Liver (tissue), 9 donors: ENCODE measurements around the gene CDCA3. TPM values are rescaled to one million over a fixed set of nuclear protein-coding genes. Genes with fewer than 3 reads are reported as not detected.

ENCODE experiments used
- DNase-seq: peaks from one replicate; pipeline ENCODE4 v3.0.0-alpha.2; 2017; ENCODE audit warnings: low spot score
- H3K27ac ChIP-seq, 2 donors: one replicate each; pipeline ENCODE4 v1.7.0; 2013; ENCODE audit warnings: inconsistent platforms in 2 of 2, low read length in 2 of 2, control low read depth in 1 of 2, low read depth in 1 of 2, mild to moderate bottlenecking in 1 of 2
- H3K27me3 ChIP-seq, 4 donors: one replicate each; pipeline versions ENCODE4 v1.6.1 to v1.7.0; 2013; ENCODE audit warnings: low read length in 3 of 4, inconsistent platforms in 1 of 4, mild to moderate bottlenecking in 1 of 4, moderate library complexity in 1 of 4; ENCODE audit not compliant: control insufficient read depth in 4 of 4, insufficient read depth in 4 of 4
- H3K36me3 ChIP-seq, 4 donors: one replicate each; pipeline versions ENCODE4 v1.6.1 to v1.7.0; 2013; ENCODE audit warnings: low read length in 3 of 4, mild to moderate bottlenecking in 3 of 4, low read depth in 1 of 4, moderate library complexity in 1 of 4; ENCODE audit not compliant: control insufficient read depth in 4 of 4, insufficient read depth in 3 of 4
- H3K4me1 ChIP-seq, 4 donors: one replicate each; pipeline versions ENCODE4 v1.6.1 to v1.7.0; 2013; ENCODE audit warnings: low read length in 3 of 4, mild to moderate bottlenecking in 3 of 4, moderate library complexity in 1 of 4; ENCODE audit not compliant: control insufficient read depth in 4 of 4, insufficient read depth in 4 of 4
- H3K4me3 ChIP-seq, 3 donors: one replicate each; pipeline versions ENCODE4 v1.6.1 to v1.7.0; 2013; ENCODE audit warnings: low read length in 3 of 3, control low read depth in 1 of 3, low read depth in 1 of 3, mild to moderate bottlenecking in 1 of 3
- H3K9ac ChIP-seq, 2 donors: one replicate each; pipeline ENCODE4 v1.7.0; 2013; ENCODE audit warnings: low read length in 2 of 2, mild to moderate bottlenecking in 2 of 2, moderate library complexity in 2 of 2, control low read depth in 1 of 2, low read depth in 1 of 2
- H3K9me3 ChIP-seq, 4 donors: one replicate each; pipeline versions ENCODE4 v1.6.1 to v1.7.0; 2013; ENCODE audit warnings: low read length in 3 of 4; ENCODE audit not compliant: control insufficient read depth in 4 of 4
- EGR1 ChIP-seq, 2 donors: IDR thresholded peaks; 2 replicates each; pipeline ENCODE4 v1.6.1; 2016 to 2018; ENCODE audit warnings: antibody characterized with exemption in 2 of 2, low read depth in 2 of 2
- GABPA ChIP-seq, 2 donors: IDR thresholded peaks in 1 of 2; conservative IDR thresholded peaks in 1 of 2; 2 replicates each; pipeline ENCODE4 v1.6.1; 2016; ENCODE audit warnings: antibody characterized with exemption in 2 of 2, mild to moderate bottlenecking in 1 of 2, moderate library complexity in 1 of 2
- HNF4A ChIP-seq, 2 donors: conservative IDR thresholded peaks; 2 replicates each; pipeline ENCODE4 v1.6.1; 2016; ENCODE audit warnings: antibody characterized with exemption in 2 of 2, mild to moderate bottlenecking in 2 of 2
- HNF4G ChIP-seq: IDR thresholded peaks from 2 replicates; pipeline ENCODE4 v1.6.1; 2016; ENCODE audit warnings: antibody characterized with exemption
- JUND ChIP-seq, 2 donors: IDR thresholded peaks; 2 replicates each; pipeline ENCODE4 v1.6.1; 2016; ENCODE audit warnings: antibody characterized with exemption in 2 of 2
- MAX ChIP-seq: IDR thresholded peaks from 2 replicates; pipeline ENCODE4 v1.6.1; 2016; ENCODE audit warnings: antibody characterized with exemption
- NR2F2 ChIP-seq: IDR thresholded peaks from 2 replicates; pipeline ENCODE4 v1.6.1; 2016; ENCODE audit warnings: antibody characterized with exemption
- RAD21 ChIP-seq, 2 donors: IDR thresholded peaks; 2 replicates each; pipeline ENCODE4 v1.6.1; 2016; ENCODE audit warnings: antibody characterized with exemption in 2 of 2, mild to moderate bottlenecking in 2 of 2
- RXRA ChIP-seq, 2 donors: IDR thresholded peaks; 2 replicates each; pipeline ENCODE4 v1.6.1; 2017 to 2018; ENCODE audit warnings: antibody characterized with exemption in 2 of 2, mild to moderate bottlenecking in 1 of 2
- SP1 ChIP-seq: IDR thresholded peaks from 2 replicates; pipeline ENCODE4 v1.6.1; 2018; ENCODE audit warnings: antibody characterized with exemption, mild to moderate bottlenecking
- TAF1 ChIP-seq: conservative IDR thresholded peaks from 2 replicates; pipeline ENCODE4 v1.6.1; 2016; ENCODE audit warnings: antibody characterized with exemption, mild to moderate bottlenecking
- YY1 ChIP-seq: IDR thresholded peaks from 2 replicates; pipeline ENCODE4 v1.6.1; 2016; ENCODE audit warnings: antibody characterized with exemption, mild to moderate bottlenecking
- ZBTB33 ChIP-seq: IDR thresholded peaks from 2 replicates; pipeline ENCODE4 v1.6.1; 2016; ENCODE audit warnings: antibody characterized with exemption
- whole genome bisulfite sequencing: extraction: QIAGEN DNeasy Blood & Tissue Kit; methylation state at CpG from one replicate; pipeline ENCODE4 v1.1.7; 2013; 5-methylcytosine and 5-hydroxymethylcytosine counted together
- polyA plus RNA-seq, 2 donors: library from polyadenylated mRNA; stranded (reverse) in 1 of 2; unstranded in 1 of 2; fragments of 200-250 nt in 1 of 2; fragments of >200 nt in 1 of 2; fragmentation: Nextera tagmentation in 1 of 2; extraction: Ambion mirVana in 1 of 2; gene quantifications; one replicate each; pipeline versions ENCODE4 v1.2.1 to v1.2.3, GENCODE V29; 2013 to 2015
- total RNA-seq, 2 donors: library from RNA; depleted of rRNA; stranded (reverse); fragments of >200 nt; gene quantifications; one replicate each; pipeline ENCODE4 v1.2.3, GENCODE V29; 2014
- TF ChIP-seq, protein P1 (sequence below): fragments of 150-350 bp; IDR thresholded peaks from 2 replicates; pipeline ENCODE4 v1.5.1; 2017; ENCODE audit warnings: improper control_type of control experiment, low read depth, low read length; ENCODE audit not compliant: missing input control
- donor health status: healthy.
- donor health status: healthy.
- donor health status: healthy.
- donor health status: healthy.
- donor health status: healthy.

The CDCA3 gene
- total and polyA plus RNA-seq, 4 donors: 0.25 to 26.0 (median 2.6) TPM

GRCh38 chr12:6853626-6854025 is 2.5 kb upstream of the CDCA3 start:
- Histone ChIP-seq H3K27ac (no peak overlapping the region), H3K4me3 (no peak overlapping the region), H3K9ac (no peak overlapping the region), H3K4me1 (peaks cover 7 to 23% (median 13%) of the 10 kb centered on the region in 4 donors), H3K36me3 (peaks cover 11 to 31% (median 22%) of the 10 kb centered on the region in 4 donors), H3K9me3 (no peaks in the 10 kb centered on the region), H3K27me3 (no peaks in the 10 kb centered on the region)
- TF ChIP-seq RXRA (IDR thresholded peaks at IDR 0.05) (no peak), JUND (IDR thresholded peaks at IDR 0.05) (no peak)
- TF ChIP-seq, protein P1, sequence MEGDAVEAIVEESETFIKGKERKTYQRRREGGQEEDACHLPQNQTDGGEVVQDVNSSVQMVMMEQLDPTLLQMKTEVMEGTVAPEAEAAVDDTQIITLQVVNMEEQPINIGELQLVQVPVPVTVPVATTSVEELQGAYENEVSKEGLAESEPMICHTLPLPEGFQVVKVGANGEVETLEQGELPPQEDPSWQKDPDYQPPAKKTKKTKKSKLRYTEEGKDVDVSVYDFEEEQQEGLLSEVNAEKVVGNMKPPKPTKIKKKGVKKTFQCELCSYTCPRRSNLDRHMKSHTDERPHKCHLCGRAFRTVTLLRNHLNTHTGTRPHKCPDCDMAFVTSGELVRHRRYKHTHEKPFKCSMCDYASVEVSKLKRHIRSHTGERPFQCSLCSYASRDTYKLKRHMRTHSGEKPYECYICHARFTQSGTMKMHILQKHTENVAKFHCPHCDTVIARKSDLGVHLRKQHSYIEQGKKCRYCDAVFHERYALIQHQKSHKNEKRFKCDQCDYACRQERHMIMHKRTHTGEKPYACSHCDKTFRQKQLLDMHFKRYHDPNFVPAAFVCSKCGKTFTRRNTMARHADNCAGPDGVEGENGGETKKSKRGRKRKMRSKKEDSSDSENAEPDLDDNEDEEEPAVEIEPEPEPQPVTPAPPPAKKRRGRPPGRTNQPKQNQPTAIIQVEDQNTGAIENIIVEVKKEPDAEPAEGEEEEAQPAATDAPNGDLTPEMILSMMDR: no peak
- WGBS: 39% methylated on average over 1 of the region's 1 CpG
- no peak for DNase-seq

DNA sequence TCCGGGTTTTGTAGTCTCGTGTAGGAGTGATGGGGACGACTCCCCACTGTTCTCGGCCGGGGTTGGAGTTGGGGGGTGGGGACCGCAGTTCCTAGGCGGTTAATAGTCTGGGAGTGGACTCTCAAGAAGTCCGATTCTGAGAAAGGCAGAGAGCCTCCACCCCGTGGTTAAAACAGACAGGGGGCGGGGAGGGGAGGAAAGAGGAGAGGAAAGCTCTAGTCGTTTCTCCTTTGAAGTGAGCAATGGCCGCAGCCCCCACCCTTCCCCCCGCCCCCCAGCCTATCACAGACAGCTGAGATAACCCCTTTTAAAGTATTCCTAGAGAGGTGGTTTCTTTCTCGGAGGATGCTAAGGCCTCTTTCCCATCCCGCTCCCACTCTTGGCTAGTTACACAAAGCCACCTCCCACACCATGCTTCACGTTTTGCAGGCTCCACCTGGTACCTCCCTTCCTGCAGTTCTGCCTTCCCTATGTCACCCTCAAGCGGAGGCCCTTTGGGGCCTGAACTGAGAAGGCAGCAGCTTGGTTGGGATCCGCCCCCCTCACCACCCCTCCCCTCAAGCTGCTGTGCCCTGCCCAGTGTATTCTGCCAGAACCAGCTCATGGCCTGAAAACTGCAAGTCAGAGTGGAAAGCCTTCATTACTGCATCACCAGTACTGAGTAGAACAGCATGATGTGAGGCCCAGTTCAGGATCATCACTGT is 1.7 kb upstream of the CDCA3 start:
- peak overlapping the region in 1 of 2 donors; percentile 47 for H3K27ac ChIP-seq
- peak; percentile 60 for DNase-seq
- H3K36me3 ChIP-seq: peaks cover 7 to 23% (median 14%) of the 10 kb centered on the region in 4 donors
- H3K9me3 ChIP-seq: no peaks in the 10 kb centered on the region
- peak overlapping the region in 1 of 2 donors; percentile 21 for H3K9ac ChIP-seq
- WGBS: 5% methylated on average over 18 of the region's 18 CpGs
- H3K4me3 ChIP-seq: peak overlapping the region; percentile 34 to 73 (median 64)
- peaks cover 7 to 23% (median 13%) of the 10 kb centered on the region in 4 donors for H3K4me1 ChIP-seq
- TF ChIP-seq ZBTB33 (no peak), GABPA (IDR thresholded peaks at IDR 0.05 in 1 of 2, conservative IDR thresholded peaks at IDR 0.05 in 1 of 2) (no peak)
- H3K27me3 ChIP-seq: no peaks in the 10 kb centered on the region

GRCh38 chr12:6851921-6852650 is 1.0 kb upstream of the CDCA3 start, which contains the start of gene USP5:
Gene USP5 (plus strand): TSS chr12:6852150. CDS start chr12:6852180, 30 bp downstream.
- H3K4me3 ChIP-seq: peak within 1 kb of the TSS; percentile 79 to 99 (median 79)
- peak within 1 kb of the TSS; percentile 90 to 98 for H3K27ac ChIP-seq
- peak within 1 kb of the TSS; percentile 77 to 87 for H3K9ac ChIP-seq
- WGBS: under 1% methylated on average over 65 of the region's 65 CpGs
- peak; percentile 96 for DNase-seq
- H3K4me1 ChIP-seq: peaks cover 7 to 23% (median 13%) of the 10 kb centered on the region in 4 donors
- H3K27me3 ChIP-seq: no peaks in the 10 kb centered on the region
- H3K9me3 ChIP-seq: no peaks in the 10 kb centered on the region
- H3K36me3 ChIP-seq: peaks cover 1 to 16% (median 10%) of the 10 kb centered on the region in 4 donors
- TF ChIP-seq, protein P1: no peak
- TF ChIP-seq MAX: peak; percentile 68
- peak; percentile 18 to 55 for TF ChIP-seq HNF4A (conservative IDR thresholded peaks at IDR 0.05)
- TF ChIP-seq HNF4G: no peak
- peak; percentile 24 for TF ChIP-seq TAF1
- TF ChIP-seq RAD21 (IDR thresholded peaks at IDR 0.05): no peak
- TF ChIP-seq YY1: peak; percentile 98
- peak; percentile 43 for TF ChIP-seq NR2F2
- TF ChIP-seq SP1: peak; percentile 65
- peak; percentile 81 for TF ChIP-seq ZBTB33
- TF ChIP-seq GABPA (IDR thresholded peaks at IDR 0.05 in 1 of 2, conservative IDR thresholded peaks at IDR 0.05 in 1 of 2): peak; percentile 77 to 93
- peak in 1 of 2 donors; percentile 62 for TF ChIP-seq RXRA (IDR thresholded peaks at IDR 0.05)
- no peak for TF ChIP-seq EGR1 (IDR thresholded peaks at IDR 0.05; ENCODE audit: low read depth in 2 of 2)
